Measurements from ENCODE around the gene GZMB.

GRCh38 chr14:24659916-24660570 is 26.1 kb upstream of the GZMB start:
- TF ChIP-seq ZFP3 (CRISPR knock-in tag; IDR thresholded peaks at IDR 0.05) (no peak), ISL1 (CRISPR knock-in tag; IDR thresholded peaks at IDR 0.05) (no peak), CSRNP3 (CRISPR knock-in tag; IDR thresholded peaks at IDR 0.05) (no peak), ARNTL (CRISPR knock-in tag; IDR thresholded peaks at IDR 0.05; ENCODE audit: borderline replicate concordance, low read depth) (no peak), RARB (CRISPR knock-in tag; IDR thresholded peaks at IDR 0.05) (no peak), CSDC2 (CRISPR knock-in tag; IDR thresholded peaks at IDR 0.05) (no peak), ESRRG (CRISPR knock-in tag; IDR thresholded peaks at IDR 0.05) (no peak), TOX (CRISPR knock-in tag; IDR thresholded peaks at IDR 0.05; ENCODE audit: borderline replicate concordance) (no peak), ZFP30 (CRISPR knock-in tag; IDR thresholded peaks at IDR 0.05) (no peak), ZC3H10 (CRISPR knock-in tag; IDR thresholded peaks at IDR 0.05) (no peak)
